Anterior cingulate cortex (tissue), 58 donors: ENCODE measurements around the gene PLCB1.
"Not testable (repeated sequence)": the region's sequence is repeated elsewhere in the genome, so short reads cannot be mapped to it uniquely, and the experiment has no call there.

Source experiments
- DNase-seq, 58 donors: peaks; one replicate each; lab custom pipeline; 2025; lab: John Stamatoyannopoulos, UW

The PLCB1 gene

GRCh38 chr20:8787090-8787489 is 655.0 kb downstream of the PLCB1 start:
- DNase-seq = no peak

DNA sequence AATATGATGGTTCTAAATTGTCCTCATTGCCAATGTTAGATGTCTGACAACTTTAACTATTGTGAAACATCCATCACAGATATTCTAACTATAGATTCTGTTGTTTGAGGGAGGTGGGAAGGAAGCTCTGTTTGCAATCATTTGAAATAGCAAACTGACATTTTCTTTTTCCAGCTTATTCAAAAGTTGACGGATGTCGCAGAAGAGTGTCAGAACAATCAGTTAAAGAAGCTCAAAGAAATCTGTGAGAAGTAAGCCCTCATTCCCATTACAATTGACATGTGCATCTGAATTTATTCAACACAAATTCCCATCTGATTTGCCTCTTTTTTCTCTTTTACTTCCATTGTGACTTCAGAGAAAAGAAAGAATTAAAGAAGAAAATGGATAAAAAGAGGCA is 656.2 kb downstream of the PLCB1 start:
- no peak for DNase-seq

- DNase-seq = no peak
Observed at GRCh38 chr20:8788831-8789230, 656.8 kb downstream of the PLCB1 start.

DNA sequence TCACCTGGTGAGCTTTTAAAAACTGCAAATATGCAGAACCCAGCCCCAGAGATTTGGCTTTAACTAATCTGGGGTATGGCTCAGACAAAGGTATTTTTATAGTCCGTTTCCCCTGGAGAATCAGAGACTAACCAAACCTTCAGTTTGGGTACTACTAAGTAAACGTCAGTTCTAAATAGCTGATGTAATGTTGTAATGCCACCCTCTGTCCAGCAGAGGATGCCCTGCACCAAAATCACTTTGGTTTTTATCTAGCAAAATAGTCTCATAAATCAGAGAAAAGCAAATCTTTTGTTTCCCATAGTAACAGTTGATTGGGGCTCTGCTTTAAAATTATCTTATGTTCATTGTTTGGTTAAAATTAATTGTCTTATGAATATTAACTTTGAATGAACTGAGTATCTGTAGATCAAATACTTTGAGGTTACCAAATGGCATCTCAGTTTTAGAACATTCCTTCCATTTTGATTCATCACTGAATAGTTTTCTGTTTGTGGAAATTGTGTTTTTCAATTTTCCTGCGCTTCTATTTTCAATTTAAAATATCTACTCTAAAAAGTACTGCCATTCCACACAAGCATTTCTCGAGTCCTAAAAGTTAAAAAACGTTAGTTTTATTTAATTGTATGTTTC is 658.5 kb downstream of the PLCB1 start:
- peak in 8 of 58 donors; percentile 1 to 34 (median 20) for DNase-seq

GRCh38 chr20:8795404-8795803 is 663.3 kb downstream of the PLCB1 start:
- no peak for DNase-seq

DNA sequence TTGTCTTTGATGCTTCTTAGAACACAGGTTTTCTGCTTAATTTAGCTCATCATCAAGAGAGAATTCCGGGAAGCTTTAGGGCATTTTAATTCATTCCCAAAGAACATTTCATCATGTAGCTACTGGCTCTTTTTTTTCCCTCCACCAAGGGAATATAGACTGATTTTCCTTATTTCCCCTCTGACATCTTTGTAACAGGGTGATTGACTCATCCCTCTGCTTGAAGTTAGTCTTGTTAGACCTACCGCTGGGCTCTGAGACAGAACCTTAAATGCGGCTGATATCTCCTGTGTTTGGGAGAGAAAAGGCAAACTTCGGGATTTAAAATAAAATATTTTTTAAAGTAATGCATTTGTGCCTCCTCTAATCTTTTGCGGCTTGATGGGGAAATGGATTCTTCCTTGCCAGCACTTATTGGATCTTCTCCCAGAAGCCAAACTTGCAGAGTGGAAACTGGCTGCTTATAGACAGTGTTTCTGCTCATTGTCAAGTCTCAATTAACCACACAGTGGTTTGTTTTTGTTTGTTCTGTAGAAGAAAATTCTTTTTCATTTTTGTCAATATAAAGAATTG is 664.1 kb downstream of the PLCB1 start:
- DNase-seq = peak in 1 of 58 donors; percentile 9

DNA sequence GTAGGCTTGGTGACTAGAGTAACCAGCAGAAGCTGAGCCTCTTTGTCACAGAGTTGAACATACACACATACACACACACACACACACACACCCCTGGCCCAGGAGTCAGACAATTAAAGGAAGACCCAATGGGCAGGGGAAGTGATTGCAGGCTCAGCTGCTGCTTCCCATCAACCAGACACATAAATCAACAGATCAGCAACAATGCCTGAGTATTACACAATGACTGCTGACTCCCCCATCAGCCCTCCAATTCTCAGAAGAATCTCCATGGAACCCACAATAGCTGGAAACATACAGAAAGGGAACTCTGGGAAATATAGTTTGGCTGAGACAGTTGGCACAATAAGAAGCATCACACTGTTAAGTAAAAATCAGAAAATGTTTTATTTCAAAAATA is 666.4 kb downstream of the PLCB1 start:
- DNase-seq = no peak

GRCh38 chr20:8800089-8800488 is 668.0 kb downstream of the PLCB1 start:
- DNase-seq = no peak

- DNase-seq = no peak
Observed at GRCh38 chr20:8801686-8802085, 669.6 kb downstream of the PLCB1 start.

DNA sequence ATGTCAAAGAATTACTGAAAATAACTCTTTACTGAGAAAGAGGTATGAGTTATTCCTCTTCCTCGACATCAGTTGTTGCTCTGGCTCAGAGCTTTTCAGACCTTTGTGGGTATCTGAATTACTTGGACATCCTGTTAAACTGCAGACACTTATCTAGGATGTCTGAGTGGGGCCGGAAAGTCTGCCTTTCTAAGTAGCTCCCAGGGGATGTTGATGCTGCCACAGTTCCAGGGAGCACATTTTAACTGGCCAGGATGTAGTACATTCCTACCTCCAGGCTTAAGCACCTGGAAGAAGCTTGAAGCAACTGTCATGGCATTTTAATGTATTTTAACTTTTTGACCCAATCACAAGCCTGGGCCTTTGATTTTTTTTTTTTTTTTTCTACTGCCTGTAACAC is 671.0 kb downstream of the PLCB1 start:
- DNase-seq = no peak

- DNase-seq = no peak
Observed at GRCh38 chr20:8803941-8804340, 671.9 kb downstream of the PLCB1 start.

GRCh38 chr20:8805737-8806442 is 673.8 kb downstream of the PLCB1 start:
- no peak for DNase-seq

DNA sequence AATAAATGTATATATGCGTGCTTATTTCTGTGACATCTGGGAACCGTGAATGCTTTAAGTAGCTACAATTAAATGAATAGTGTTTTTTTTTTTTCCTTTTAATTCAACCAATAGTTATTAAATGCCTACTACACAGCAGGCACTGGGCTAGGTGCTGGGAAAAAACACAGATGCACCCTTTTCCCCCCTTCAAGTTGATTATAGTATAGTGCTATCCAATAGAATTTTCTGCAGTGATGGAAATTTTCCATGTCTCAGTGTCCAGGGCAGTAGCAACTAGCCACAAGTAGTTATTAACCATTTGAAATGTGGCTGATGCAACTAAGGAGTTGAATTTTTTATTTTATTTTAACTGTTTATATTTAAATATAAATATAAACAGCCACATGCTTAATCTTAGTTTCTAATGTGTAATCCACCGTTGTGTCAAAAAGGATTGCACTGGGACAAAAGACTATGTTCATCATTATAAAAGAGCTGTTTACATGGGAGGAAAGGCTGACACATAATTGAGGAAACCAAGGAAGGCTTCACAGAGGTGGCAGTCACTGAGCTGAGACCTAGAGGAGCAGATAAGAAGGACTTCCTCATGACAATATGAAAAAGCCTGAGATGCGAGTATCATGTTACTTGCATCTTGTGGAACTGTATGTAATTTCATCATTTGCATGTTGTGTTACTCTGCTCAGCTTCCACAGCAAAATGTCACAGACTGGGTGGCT is 675.6 kb downstream of the PLCB1 start:
- DNase-seq = no peak

- DNase-seq = no peak
Observed at GRCh38 chr20:8808202-8808535, 676.1 kb downstream of the PLCB1 start.

GRCh38 chr20:8809107-8809953 is 677.3 kb downstream of the PLCB1 start:
- no peak for DNase-seq

- DNase-seq = no peak
Observed at GRCh38 chr20:8811801-8812594, 679.9 kb downstream of the PLCB1 start.

DNA sequence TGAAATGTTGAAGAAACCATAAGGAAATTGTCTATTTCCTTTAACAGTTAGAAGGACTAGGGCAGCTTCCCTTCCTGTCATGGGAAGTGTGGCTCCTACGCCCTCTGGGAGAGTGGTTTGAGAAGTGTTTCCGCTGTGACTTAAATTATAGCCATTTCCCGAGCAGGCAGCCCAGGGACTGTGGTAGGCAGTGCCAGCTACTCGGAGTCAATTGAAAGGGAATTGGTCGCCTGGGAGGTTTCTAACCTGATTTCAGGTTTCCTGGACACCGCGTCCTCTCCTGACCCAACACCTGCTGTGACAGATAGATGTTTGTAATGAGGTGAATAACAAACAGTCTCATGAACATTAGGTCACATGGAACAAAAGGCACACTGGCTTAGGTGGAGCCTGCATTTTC is 680.8 kb downstream of the PLCB1 start:
- peak in 1 of 58 donors; percentile 10 for DNase-seq

GRCh38 chr20:8815208-8815607 is 683.1 kb downstream of the PLCB1 start:
- DNase-seq = no peak

DNA sequence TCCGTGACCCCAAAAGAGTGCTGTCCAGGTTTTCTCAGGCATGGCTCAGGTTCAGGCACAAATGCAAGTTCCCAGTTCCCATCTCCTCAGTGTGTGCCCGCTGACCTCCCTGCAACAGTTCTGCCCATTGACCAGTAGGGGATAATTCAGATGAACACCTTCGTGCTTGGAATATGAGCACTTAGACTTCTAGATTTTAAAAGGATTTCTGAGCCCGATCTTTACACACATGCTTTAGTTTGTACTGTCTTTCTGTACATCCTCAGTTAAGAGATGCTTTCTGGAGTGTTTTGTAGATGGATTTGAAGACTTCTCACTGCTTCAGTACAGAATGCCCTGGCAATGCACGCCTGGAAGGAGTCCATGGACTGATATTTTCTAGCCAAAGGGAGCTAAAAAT is 697.2 kb downstream of the PLCB1 start:
- no peak for DNase-seq

- not testable (repeated sequence) for DNase-seq
Observed at GRCh38 chr20:8834294-8834693, 702.2 kb downstream of the PLCB1 start.
